PFSK-1 (cell line): Measurements from ENCODE around the gene SKA1.

Source experiments
- FOXP2 ChIP-seq: optimal IDR thresholded peaks from 2 replicates; pipeline ENCODE3; 2011; ENCODE audit warnings: borderline replicate concordance, control low read depth, inconsistent platforms; ENCODE audit not compliant: insufficient read depth; ENCODE audit errors: extremely low read length, extremely low read depth
- POLR2AphosphoS5 ChIP-seq: IDR thresholded peaks from 2 replicates; pipeline ENCODE4 v1.6.1; 2012; ENCODE audit warnings: low read depth, mild to moderate bottlenecking, control low read depth, low read length, moderate library complexity
- REST ChIP-seq, 2 experiments: IDR thresholded peaks; 2 replicates each; pipeline versions ENCODE4 v1.6.1 to v1.8.0; 2011 to 2012; ENCODE audit warnings: low read depth in 2 of 2, low read length in 2 of 2, control low read depth in 1 of 2, inconsistent platforms in 1 of 2, mild to moderate bottlenecking in 1 of 2, moderate library complexity in 1 of 2; ENCODE audit not compliant: insufficient read depth in 1 of 2
- SIN3A ChIP-seq: IDR thresholded peaks from 2 replicates; pipeline ENCODE4 v1.6.1; 2012; ENCODE audit warnings: mild to moderate bottlenecking, low read length, moderate library complexity, borderline replicate concordance; ENCODE audit not compliant: insufficient read depth
- TAF1 ChIP-seq: IDR thresholded peaks from 2 replicates; pipeline ENCODE4 v1.6.1; 2012; ENCODE audit warnings: low read length, control low read depth, borderline replicate concordance; ENCODE audit not compliant: insufficient read depth

SKA1 gene

GRCh38 chr18:50377061-50377798 is 2.4 kb downstream of the SKA1 start:
- no peak for TF ChIP-seq REST (IDR thresholded peaks at IDR 0.05; ENCODE audit: insufficient read depth in 1 of 2, low read depth in 2 of 2, low read length in 2 of 2)
- no peak for TF ChIP-seq SIN3A
- TF ChIP-seq FOXP2, result no peak
- TF ChIP-seq TAF1, result no peak
- no peak for TF ChIP-seq POLR2AphosphoS5

GRCh38 chr18:50388988-50389387 is 14.1 kb downstream of the SKA1 start:
- TF ChIP-seq FOXP2 (no peak), POLR2AphosphoS5 (no peak), REST (IDR thresholded peaks at IDR 0.05; ENCODE audit: insufficient read depth in 1 of 2, low read depth in 2 of 2, low read length in 2 of 2) (no peak), SIN3A (no peak), TAF1 (no peak)

GRCh38 chr18:50393802-50394201 is 19.0 kb downstream of the SKA1 start:
- TF ChIP-seq REST (IDR thresholded peaks at IDR 0.05; ENCODE audit: insufficient read depth in 1 of 2, low read depth in 2 of 2, low read length in 2 of 2) (no peak), FOXP2 (no peak), POLR2AphosphoS5 (no peak), TAF1 (no peak), SIN3A (no peak)

- no peak for TF ChIP-seq TAF1
- no peak for TF ChIP-seq POLR2AphosphoS5
- no peak for TF ChIP-seq REST (IDR thresholded peaks at IDR 0.05; ENCODE audit: insufficient read depth in 1 of 2, low read depth in 2 of 2, low read length in 2 of 2)
- TF ChIP-seq SIN3A, result no peak
- no peak for TF ChIP-seq FOXP2
These were observed 20.2 kb downstream of the SKA1 start for GRCh38 chr18:50395093-50395492.
